OCI-M2 (cell line): ENCODE measurements around the gene NFATC1.
"Not testable (repeated sequence)": the region's sequence is repeated elsewhere in the genome, so short reads cannot be mapped to it uniquely, and the experiment has no call there.

Experiments
- DNase-seq: peaks from one replicate; lab custom pipeline; 2025; ENCODE audit not compliant: unreplicated experiment; lab: John Stamatoyannopoulos, UW

Gene NFATC1

DNA sequence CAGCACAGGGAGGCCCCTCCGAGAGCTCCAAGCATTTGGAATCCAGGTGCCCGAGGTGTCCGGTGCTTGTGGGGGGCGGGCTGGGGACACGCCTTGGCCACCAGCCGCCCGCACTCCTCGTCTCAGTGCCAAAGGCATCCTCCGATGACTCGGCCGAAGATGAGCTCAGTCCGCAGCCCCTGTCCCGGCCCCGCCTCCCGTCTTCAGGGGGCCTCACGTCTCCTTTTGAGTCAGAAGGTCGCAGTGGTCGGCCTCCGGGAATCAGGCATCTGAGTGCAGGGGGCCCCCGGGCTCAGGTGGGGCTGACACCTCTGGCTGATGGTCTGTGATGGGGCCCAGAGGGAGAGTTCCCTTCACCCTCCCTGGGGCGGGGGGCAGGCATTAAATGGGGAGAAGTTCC lies 74.8 kb downstream of the NFATC1 start:
- no peak for DNase-seq

DNA sequence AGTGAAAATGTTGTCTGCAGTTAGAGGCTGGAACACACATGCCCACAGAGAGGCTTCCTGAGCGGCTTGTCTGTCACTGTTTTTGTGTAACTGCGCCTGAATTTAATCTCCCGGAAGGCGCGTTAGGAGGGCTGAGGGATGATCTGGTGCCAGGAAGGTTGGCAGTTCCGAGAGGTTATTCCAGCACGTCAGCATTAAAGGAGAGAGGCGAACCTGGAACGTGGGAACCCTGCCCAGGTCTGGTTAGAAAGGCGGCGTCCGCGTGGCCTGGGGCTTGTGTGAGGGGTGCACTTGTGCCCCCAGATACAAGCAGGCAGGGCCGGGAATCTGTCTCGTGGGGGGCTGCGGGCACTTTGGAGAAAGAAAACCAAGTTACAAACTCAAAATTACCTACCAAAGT lies 75.3 kb downstream of the NFATC1 start:
- DNase-seq, result no peak

DNA sequence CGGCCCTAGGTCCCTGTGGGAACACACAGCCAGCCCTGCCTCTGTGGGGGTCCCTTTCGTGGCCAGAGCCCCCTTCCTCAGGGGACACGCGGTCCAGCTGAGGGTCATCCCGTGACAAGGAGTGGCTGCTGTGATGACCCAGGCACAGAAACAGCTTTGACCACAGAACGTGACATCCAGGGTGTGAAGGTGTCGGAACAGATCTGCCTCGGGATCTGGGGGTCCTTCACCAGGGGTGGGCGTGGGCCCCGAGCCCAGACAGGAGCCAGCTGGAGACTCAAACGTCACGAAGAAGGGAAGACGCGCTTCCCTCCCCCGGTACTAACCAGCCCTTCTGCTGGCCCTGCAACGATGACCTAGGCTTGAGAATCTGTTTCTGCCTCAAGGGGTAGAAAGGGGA lies 75.9 kb downstream of the NFATC1 start:
- no peak for DNase-seq

DNA sequence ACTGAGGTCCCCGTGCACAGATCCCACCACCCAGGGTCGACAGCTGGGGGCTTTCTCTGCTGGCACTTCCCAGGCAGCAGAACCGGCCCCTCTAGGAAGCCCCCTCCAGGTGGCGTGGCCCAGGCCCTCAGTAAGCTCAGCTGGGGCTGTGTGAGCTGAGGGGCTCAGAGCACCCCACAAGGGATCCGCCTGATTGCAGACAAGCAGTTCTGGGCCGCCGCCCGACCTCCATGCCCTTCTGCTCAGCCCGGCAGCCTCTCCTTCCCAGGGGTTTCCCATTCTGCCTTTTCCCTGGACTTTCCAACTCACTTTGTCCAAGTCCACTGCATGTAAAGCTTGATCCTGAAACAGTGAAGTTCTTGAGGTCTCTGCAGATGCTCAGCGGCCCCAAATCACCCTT lies 76.4 kb downstream of the NFATC1 start:
- no peak for DNase-seq

DNA sequence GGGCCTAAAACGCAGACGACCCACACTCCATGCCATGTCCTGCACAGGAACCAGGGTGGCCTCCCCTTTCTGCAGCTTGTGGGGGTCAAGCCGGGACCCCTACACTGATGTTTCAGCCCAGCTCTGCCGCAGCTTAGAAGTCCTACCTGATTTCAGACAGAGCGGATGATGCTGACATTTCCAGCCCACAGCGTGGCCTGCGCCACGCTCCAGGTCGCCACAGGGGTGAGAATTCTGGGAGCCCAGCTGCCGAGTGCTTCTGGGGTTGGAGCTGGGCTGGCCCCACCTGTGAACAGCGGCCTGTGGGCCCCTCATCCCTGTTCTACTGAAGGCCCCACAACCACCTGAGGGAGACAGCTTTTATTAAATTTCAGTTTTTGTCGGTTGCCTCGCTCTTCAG lies 77.2 kb downstream of the NFATC1 start:
- no peak for DNase-seq

DNA sequence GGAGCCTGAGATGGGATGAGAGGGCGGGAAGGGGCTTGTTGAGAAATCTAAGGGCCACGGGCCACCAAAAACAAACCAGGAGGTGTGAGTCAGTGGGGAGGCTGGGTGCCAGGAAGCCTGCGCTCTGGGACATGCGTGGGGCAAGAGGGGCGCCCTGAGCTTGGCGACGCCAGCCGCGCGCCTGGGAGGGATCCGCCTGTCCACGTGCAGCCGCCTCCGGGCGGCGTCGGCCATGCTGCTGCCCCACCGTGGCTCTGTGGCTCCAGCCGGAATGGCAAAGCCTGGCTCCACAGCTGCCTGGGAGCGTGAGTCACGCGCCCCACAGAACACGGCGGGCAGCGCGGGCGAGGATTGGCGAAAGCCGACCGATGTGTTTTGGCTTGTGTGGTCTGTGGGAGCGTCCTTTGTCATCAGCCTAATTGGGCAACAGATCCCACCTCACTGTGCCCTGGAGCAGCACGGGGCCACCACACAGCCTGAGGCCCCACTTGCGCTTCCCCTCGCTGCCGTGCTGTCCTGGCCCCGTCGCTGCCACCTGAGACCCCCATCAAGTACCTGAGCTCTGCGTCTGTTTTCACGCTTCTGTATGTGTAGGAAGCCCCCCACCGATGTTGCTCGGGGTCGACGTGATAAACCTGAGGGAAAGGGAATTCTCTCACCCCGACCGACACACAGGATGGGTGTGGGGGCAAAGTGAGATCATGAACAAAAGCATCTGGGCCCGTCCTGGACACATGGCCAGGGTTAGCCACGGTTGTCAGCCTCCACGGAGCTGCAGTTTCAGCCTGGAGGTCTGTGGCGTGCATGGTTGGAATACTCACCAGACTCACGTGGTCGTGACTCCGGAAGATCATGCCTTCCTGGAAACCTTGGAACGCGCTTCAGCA lies 80.5 kb downstream of the NFATC1 start:
- no peak for DNase-seq

DNA sequence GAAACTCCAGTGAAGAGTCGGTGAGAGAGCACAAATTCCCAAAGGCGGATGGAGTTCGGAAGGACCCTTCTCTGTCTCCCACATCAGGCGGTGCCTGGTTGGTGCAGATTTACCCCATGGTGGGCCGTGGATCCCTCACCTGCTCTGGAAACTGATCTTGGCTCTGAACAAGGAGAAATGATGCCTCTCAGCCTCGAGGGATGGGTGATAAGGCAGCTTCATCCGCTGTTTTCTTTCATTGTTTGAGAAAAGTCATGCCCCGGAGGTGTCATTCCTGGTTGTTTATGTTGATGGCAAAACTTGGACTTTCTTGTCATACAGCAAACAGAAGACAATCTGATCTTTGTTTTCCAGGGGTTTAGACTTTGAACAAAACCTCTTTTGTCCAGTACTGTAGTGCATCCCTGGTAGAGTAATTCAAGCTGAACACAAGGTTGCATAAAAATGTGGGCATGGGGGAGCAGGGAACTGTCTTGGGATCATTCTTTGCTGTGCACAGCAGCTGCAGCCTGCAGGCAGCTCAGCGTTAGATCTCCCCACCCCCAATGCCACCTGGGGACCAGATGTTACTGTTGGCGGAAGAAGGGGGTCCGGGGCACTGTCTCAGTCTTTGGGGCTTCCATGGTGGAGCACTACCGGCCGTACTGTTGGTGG lies 81.3 kb downstream of the NFATC1 start:
- no peak for DNase-seq

DNA sequence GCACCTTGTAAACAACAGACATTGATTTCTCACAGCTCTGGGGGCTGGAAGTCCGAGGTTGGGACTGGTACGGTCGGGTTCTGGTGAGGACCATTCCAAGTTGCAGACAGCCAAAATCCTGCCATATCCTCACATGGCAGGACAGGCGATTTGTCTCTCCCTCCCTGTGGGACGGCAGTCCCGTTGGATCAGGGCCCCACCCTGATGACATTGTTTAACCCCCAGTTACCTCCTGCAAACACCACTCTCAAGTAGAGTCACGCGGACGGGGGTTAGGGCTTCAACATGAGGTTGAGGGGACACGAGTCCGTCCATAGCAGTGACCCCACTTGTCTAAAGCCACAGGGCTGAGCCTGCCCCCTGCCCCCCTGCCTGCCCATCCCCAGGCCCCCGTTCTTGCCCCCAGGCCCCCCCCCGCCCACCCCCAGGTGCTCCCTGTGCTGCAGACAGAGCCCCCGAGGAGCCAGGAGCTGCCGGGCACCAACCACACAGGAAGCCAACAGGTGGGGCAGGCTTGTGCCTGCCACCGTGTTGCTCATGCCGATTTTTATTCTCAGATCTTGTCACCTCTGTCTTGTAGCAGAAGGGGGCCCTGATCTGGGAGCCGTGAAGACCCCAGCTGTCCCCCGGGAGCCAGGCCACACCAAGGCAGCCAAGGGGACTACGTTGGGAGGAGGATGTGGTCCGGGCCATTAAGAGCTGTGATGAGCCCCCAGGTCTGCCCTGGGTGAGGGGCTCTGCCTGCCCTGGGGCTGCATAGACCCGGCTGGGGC lies 82.2 kb downstream of the NFATC1 start:
- no peak for DNase-seq

DNA sequence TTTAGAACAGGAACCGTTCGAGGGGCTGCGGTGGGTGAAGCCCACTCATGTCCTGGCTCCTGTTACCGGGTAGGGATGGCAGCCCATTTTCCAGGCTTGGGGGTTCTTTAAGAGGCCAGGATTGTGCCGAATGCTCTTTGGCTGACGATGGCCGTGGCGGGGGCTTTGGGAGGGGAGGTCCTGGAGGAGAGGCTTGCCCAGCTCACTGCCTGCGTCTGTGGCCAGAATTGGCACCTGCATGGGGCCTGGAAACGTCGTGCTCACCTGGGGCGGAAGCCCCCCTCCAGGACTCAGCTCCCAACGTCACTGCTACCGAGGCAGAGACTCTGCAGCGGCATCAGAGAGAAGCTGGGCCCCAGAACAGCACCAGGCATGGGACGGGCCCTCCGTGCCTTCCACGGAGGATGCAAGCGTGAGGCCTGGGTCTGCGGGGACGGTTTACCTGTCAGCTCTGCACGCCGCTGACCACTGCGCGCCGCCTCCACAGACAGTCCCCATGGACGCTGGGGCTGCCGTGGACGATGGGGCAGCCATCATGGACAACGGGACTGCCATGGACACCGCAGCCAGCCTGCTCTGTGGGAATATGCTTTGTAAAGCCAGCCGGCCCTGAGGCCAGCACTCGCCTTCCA lies 82.9 kb downstream of the NFATC1 start:
- DNase-seq, result no peak

DNA sequence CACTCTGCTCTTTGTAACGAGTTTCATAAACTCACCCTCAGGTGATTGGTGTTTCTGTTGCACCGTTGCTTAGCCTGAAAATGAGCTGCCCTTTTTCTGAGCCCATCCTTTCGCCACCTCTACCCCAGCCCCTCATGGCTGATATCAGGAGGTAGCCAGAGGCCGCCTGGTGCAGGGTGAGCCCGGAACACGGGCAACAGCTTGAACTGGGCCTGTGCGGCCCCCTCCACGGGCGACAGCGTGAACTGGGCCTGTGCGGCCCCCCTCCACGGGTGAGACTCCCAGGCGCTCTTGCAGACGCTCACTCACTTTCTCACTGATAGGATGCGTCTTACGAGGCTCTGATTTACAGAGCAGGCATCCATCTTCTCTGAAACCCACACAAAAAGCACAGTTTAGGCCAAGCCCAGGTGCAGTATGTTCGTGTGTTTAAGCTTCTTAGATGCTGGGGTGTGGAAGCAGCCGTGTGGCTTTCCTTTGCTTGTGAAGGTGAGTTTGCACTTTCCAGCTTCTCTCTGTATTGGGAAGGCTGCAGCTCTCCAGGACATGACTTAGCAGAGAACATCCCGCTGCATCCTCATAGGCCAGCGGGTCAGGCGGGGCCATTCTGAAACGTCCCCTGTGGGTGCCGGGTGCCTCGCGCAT lies 83.5 kb downstream of the NFATC1 start:
- DNase-seq, result no peak

DNA sequence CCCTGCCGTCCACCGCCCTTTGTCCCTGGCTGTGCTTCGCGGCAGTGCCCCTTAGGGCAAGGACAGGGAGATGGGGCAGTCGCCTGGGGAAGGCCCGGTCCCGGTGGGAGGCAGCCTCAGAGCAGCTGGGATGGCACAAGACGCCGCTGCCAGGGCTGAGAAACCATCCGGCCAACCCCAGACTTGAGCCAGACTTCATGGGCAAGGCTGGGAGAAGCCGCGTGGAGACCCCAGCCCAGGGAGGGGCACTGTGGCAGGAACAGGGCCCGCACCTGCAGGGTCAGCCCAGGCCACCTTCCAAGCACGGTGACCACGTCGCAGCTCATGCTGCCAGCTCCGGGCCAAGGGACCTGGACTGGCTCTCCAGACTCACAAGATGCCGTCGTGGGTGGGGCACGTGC lies 84.0 kb downstream of the NFATC1 start:
- no peak for DNase-seq

DNA sequence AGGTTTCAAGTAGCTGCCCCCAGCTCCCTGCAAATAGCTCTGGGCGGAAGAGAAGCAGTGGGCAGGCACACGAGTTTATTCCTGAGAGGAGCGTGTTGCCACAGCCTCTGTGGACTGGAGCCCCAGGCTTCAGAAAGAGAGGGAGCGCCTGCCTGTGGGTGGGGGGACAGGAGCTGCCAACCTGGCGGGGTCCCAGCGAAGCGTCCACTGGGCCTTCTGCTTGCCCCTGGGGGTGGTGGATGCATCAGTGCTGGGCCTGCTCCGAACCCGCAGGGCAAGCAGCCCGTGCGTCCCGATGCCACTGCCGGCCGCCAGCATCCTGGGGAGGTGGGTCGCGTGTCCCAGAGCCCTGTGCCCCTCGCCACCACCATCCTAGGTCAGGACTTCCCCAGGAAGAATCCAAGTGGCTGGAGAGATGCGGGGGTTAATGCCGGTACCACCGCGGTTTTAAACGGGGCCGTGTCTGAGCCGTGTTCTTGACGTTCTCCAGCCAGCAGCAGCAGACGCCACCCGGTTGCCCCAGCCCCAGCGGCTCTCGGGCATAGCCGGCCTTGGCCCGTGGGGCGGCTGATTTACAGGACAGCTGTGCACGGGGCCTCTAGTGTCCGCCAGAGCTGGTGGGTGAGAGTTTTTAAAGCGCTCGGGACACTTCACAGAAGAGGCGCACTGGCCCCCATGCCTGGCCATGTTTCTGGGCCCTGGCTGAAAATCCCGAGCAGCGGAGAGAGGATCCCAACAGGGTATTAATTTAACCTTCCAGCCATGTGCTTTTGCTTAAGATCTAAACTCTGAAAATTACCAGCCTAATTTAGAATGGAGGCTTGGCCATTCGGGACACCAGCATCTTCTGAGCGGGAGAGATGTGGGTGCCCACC lies 84.7 kb downstream of the NFATC1 start:
- DNase-seq, result no peak

DNA sequence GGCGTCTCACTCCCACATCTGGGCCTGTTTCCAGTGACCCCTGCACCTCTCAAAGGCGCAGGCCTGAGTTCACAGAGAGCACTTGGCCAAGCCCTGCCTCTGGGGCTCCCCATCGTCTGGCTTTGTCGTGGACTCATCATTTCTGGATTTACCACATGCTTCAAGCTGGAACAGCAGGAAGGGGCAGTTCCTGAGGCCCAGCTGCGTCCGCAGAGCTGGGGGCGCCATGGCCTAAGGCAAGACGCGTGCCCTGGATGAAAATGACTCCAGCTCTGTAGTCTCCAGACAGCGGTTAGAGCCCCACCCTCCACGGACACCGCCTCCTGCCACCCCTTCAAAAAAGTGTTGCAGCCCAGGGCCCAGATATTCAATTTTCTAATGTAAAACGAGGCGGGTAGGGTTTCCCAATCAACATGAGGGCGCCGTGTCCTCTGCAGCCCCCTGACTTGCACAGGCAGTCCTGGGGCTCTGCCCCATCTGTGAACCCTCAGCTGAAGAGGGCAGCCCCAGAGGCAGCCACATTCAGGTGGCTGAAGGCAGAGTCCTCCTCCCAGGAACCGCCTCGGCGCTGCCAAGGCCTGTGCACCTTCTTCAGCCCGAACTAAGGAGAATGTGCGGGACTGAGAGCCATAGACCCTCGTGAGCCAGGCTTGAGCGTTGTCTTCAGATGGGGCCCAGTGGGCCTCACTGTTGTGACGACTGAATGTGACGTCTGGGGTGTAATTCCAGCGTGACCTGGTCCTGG lies 85.5 kb downstream of the NFATC1 start:
- no peak for DNase-seq

DNA sequence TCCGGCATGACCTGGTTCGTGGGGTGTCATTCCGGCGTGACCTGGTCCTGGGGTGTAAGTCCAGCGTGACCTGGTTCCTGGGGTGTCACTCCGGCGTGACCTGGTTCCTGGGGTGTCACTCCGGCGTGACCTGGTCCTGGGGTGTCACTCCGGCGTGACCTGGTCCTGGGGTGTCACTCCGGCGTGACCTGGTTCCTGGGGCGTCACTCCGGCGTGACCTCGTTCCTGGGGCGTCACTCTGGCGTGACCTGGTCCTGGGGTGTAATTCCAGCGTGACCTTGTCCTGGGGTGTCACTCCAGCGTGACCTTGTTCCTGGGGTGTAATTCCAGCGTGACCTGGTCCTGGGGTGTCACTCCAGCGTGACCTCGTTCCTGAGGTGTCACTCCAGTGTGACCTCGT lies 87.7 kb downstream of the NFATC1 start:
- not testable (repeated sequence) for DNase-seq

DNA sequence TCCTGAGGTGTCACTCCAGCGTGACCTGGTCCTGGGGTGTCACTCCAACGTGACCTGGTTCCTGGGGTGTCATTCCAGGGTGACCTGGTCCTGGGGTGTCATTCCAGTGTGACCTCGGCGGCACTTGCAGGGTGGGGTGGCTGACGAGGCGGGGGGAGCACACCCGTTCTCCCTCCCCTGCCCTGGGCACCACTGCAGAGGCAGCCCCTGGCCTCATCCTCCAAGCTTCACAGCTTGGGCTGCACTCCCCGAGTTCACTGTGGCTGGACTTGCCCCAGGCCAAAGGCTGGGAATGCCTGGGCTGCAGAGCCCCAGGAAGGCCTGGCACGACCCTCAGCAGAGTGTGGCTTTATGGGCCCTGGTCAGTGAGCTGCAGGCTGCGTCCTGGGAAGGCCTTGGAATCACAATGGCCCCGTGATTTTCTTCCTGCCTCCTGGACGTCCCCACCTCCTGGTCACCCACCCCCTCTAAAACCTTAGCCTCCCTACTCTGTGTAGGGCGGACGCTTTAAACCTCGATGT lies 88.3 kb downstream of the NFATC1 start:
- no peak for DNase-seq

DNA sequence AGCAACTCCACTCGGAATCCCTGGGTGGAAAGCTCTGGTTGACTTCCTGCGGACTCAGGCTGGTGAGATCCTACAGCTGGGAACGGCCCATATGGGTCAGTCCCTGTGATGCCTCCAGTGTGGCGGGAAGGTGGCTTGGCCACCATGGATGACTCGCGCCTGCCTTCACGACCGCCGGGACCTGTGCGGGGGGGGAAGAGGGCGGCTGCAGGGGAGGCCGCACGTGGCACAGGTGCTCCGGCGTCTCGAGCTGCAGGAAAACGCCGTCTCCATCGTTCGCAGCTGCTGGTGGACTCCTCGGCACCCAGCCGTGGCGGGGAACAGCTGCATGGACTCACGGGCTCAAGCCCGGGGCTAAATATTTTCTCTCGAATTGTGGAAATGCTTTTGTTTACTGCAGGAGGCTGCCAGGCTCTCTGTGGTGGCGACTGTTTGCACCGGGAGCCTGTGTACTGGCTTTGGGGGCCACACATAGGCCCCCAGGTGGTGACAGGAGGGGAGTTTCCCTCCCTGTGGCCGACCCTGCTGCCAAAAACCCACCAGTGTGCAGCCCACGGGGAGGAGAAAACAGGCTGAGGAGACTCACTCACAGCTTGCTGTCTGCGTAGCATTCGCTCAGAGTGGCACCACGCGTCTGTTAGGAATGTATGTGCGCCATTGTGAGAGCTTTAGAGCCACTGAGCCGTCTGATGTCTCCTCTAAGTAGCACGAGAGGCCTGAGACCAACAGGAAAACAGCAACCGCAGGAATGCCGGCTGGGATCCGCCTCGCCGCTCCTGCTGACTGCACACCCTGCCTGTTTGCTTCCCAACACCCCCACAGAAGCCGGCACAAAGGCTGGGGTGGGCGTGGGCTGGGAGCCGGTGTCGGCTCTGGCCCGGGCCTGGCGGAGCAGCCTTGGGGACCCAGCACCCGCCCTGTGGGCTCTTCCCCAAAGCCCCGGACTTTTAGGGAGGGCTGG lies 89.2 kb downstream of the NFATC1 start:
- DNase-seq, result no peak

DNA sequence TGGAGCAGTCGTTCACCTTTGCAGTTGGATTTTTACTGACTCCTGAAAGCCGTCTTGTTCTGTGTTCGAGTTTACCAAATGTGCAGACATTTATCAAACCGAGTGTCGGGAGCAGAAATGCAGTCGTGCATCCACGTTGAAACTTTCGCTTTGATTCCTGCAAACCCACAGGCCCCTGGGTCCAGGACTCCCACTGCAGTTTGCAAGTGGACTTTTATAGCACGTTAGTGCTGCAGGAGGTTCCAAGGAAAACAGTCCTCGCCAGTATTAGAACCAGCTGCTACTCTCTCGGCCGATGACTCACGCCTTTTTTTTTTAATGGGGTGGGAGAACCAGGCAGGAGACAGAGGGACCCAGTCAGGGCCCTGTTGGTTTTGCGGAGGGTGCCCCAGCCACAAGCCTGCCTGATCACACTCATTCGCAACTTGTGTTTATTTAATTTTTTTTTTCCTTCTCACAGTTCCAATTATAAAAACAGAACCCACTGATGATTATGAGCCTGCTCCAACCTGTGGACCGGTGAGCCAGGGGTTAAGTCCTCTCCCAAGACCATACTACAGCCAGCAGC lies 90.1 kb downstream of the NFATC1 start:
- no peak for DNase-seq
